ENCODE measurements around the gene CAP1. TPM values are rescaled to one million over a fixed set of nuclear protein-coding genes. Genes with fewer than 3 reads are reported as not detected.

Gene CAP1
- total and polyA plus RNA-seq, 9 of the 15 experiments (the other 6 are each of a cell fraction or from before 2014, with no cell fraction given), result 230 to 658 (median 281) TPM

DNA sequence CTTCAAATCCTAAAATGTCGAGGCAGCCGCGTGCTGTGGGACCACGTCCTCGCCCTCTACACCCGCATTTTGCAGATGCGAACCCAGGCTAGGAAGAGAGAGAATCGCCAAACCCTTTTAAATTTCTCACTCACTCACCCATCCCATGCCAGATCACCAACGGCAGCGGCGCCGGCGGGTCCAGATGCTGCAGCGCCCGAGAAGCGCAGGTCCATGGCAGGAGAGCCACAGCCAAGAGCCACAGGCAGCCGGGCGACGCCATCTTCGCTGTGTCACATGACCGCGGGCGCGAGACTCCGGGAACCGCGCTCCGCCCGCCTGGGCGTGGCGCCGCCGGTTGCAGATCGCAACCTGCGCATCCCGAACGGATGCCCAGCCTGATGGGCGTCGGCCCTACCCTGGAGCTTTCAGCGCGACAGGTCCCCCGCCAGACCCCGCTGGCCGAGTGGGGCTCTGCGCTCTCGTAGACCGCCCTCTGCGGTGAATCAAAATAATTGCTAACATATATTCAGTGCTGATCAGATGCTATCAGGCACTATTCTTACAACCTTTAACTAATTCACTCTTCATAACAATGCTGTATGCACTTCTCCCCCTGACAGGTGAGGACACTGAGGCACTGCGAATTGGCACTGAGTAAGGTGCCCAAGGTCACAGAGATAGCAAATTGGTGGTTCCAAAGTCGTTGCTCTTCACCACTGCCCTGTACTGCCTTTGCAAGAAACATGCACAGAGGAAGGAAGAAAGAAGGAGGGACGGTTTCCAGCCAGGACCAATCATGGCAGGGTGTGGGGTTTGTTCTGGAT is 56.7 kb downstream of the CAP1 start, which contains the start of gene PPT1 (continued):
- TF ChIP-seq POLR3A (IDR thresholded peaks at IDR 0.05; ENCODE audit: borderline replicate concordance, extremely low read depth, insufficient read depth, insufficient read length) (no peak), KLF1 (tag; IDR thresholded peaks at IDR 0.05) (peak; percentile 85), CAMTA2 (CRISPR knock-in tag; conservative IDR thresholded peaks at IDR 0.05) (no peak), BDP1 (IDR thresholded peaks at IDR 0.05; ENCODE audit: insufficient read depth, insufficient read length) (no peak), PREB (CRISPR knock-in tag; IDR thresholded peaks at IDR 0.05) (0 out of 2 replicates have a peak, but pooled peaks have one; percentile 91), ZBTB7A (IDR thresholded peaks at IDR 0.05; ENCODE audit: borderline replicate concordance, control insufficient read depth, low read depth, low read length) (0 out of 2 replicates have a peak, but pooled peaks have one; percentile 37), MXD1 (CRISPR knock-in tag; IDR thresholded peaks at IDR 0.05; ENCODE audit: borderline replicate concordance, poor library complexity, severe bottlenecking) (peak; percentile 69), HSF4 (CRISPR knock-in tag; IDR thresholded peaks at IDR 0.05; ENCODE audit: borderline replicate concordance) (no peak), ATF1 (CRISPR knock-in tag; IDR thresholded peaks at IDR 0.05) (no peak), ATF1 (tag; IDR thresholded peaks at IDR 0.05) (peak; percentile 76), ILF3 (IDR thresholded peaks at IDR 0.05; ENCODE audit: borderline replicate concordance) (no peak), NKRF (IDR thresholded peaks at IDR 0.05; ENCODE audit: borderline replicate concordance) (peak; percentile 96), MCM7 (IDR thresholded peaks at IDR 0.05) (no peak), SMAD4 (CRISPR knock-in tag; conservative IDR thresholded peaks at IDR 0.05) (peak; percentile 85; the same call in 1 of the 2 replicates), SOX6 (IDR thresholded peaks at IDR 0.05) (peak; percentile 60; the same call in 1 of the 2 replicates), ZNF561 (CRISPR knock-in tag; conservative IDR thresholded peaks at IDR 0.05) (no peak), FOXP1 (CRISPR knock-in tag; IDR thresholded peaks at IDR 0.05) (peak; percentile 98), HNRNPK (IDR thresholded peaks at IDR 0.05; ENCODE audit: low read depth, low read length, poor library complexity, severe bottlenecking) (no peak), ZNF224 (CRISPR knock-in tag; IDR thresholded peaks at IDR 0.05) (peak; percentile 98), ZNF395 (CRISPR knock-in tag; IDR thresholded peaks at IDR 0.05) (no peak; the same call in 1 of the 2 replicates), KLF6 (CRISPR knock-in tag; IDR thresholded peaks at IDR 0.05; ENCODE audit: borderline replicate concordance) (peak; percentile 57; the same call in 1 of the 2 replicates), MAFF (IDR thresholded peaks at IDR 0.05; ENCODE audit: low read length) (no peak), TEAD1 (CRISPR knock-in tag; IDR thresholded peaks at IDR 0.05) (peak; percentile 52 to 90; a peak in 3 of 4 replicates)
